Measurements from ENCODE around the gene ZBTB20. TPM values are rescaled to one million over a fixed set of nuclear protein-coding genes. Genes with fewer than 3 reads are reported as not detected.
A peak's percentile ranks its signal among the peaks of the same experiment; 100 is the strongest.

ZBTB20 gene
- total RNA-seq, 6 donors from 2014 or later = 40.0 to 150 (median 65.8) TPM

DNA sequence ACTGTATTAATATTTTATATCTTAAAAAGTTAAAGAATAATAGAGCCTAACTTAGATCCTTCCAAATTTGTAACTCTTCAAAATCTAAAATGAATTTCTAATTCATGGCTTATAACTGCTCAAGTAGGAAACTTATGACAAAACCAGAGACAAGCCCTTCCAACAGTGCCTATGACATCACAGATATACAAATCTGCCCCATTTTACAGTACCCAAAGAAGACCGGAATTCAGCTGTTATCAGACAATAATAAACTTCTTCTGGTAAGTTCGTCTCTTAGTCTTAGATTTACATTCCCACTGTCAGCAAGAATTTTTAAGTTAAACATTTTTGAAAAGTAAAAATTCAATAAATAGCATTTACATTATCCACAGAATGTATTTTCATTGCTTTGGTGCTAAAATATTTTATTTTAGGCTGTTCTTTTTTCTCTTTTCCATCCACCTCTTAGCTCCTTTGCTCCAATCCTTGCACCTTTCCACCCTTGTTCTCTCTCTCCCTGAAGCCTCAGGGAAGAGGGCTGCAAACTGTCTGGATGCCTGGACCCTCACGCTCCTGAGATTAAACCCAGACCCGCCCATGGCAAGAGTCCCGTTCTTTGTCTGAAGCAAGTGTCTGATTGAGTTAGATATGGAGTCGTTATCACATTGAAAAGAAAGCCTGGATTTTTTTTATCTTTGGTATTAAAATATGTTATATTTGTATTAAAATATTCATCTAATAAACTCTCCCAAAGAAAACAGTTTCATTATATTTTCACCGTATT, 312.7 kb downstream of the ZBTB20 start:
- TF ChIP-seq EP300 (IDR thresholded peaks at IDR 0.05) (no peak), POLR2A (IDR thresholded peaks at IDR 0.05) (no peak), POLR2AphosphoS5 (IDR thresholded peaks at IDR 0.05) (no peak)
- TF ChIP-seq, protein P1, sequence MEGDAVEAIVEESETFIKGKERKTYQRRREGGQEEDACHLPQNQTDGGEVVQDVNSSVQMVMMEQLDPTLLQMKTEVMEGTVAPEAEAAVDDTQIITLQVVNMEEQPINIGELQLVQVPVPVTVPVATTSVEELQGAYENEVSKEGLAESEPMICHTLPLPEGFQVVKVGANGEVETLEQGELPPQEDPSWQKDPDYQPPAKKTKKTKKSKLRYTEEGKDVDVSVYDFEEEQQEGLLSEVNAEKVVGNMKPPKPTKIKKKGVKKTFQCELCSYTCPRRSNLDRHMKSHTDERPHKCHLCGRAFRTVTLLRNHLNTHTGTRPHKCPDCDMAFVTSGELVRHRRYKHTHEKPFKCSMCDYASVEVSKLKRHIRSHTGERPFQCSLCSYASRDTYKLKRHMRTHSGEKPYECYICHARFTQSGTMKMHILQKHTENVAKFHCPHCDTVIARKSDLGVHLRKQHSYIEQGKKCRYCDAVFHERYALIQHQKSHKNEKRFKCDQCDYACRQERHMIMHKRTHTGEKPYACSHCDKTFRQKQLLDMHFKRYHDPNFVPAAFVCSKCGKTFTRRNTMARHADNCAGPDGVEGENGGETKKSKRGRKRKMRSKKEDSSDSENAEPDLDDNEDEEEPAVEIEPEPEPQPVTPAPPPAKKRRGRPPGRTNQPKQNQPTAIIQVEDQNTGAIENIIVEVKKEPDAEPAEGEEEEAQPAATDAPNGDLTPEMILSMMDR (IDR thresholded peaks at IDR 0.05) = no peak
- ATAC-seq (ENCODE audit: low FRiP score in 2 of 2) (no peak), DNase-seq (no peak)
- H3K36me3 ChIP-seq = no peaks in the 10 kb centered on the region
- no peaks in the 10 kb centered on the region for H3K27me3 ChIP-seq
- H3K27ac ChIP-seq = no peak overlapping the region
- H3K4me1 ChIP-seq = no peaks in the 10 kb centered on the region
- 48 to 49% methylated on average over 7 of the region's 7 CpGs for WGBS, 2 donors
- no peaks in the 10 kb centered on the region for H3K9me3 ChIP-seq
- H3K4me3 ChIP-seq = no peak overlapping the region

DNA sequence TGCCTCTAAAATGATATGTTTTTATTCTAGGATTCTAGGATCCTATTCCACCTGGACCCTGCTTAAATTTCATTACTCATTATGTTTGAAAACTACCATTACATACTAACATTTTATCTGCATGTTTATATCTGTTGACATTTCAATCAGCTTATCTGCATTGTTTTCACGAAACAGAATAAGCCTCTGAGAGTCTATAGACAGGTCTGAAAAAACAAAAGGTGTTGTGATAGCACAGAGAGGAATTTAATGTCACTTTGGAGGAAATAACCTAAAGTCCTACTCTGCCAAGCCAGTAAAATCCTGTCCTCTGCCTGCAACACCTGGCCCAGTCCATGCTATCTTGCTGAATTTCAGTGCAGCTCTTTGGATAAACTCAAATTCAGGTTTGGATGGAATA, 315.2 kb downstream of the ZBTB20 start:
- Histone ChIP-seq H3K27me3 (no peaks in the 10 kb centered on the region), H3K4me1 (no peaks in the 10 kb centered on the region), H3K9me3 (no peaks in the 10 kb centered on the region), H3K27ac (no peak overlapping the region), H3K4me3 (no peak overlapping the region), H3K36me3 (no peaks in the 10 kb centered on the region)
- 59 to 69% methylated on average over 1 of the region's 1 CpG for WGBS, 2 donors
- ATAC-seq (ENCODE audit: low FRiP score in 2 of 2) = no peak
- no peak for DNase-seq
- TF ChIP-seq POLR2A (IDR thresholded peaks at IDR 0.05) = no peak
- TF ChIP-seq, protein P1 (IDR thresholded peaks at IDR 0.05) = no peak
- TF ChIP-seq POLR2AphosphoS5 (IDR thresholded peaks at IDR 0.05) = no peak
- TF ChIP-seq EP300 (IDR thresholded peaks at IDR 0.05) = no peak

DNA sequence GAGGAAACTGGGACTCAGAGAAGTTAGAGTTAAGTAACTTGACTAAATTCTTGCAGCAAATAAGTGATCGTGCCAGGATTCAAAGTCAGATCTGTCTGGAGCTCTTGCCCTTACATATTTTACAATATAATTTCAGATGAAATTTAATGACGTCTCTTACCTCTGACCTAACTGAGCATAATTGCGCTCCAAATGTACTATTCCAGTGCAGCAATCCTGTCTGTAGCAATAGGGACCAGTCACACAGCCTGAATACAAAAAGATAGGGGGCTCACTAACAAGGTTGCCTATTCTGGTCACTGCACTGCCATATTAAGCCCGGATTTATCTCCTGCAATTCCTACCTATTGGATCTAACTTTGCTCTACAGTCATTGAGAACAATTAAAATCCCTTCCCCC, 316.4 kb downstream of the ZBTB20 start:
- Histone ChIP-seq H3K36me3 (no peaks in the 10 kb centered on the region), H3K4me3 (no peak overlapping the region), H3K4me1 (no peaks in the 10 kb centered on the region), H3K27ac (no peak overlapping the region), H3K9me3 (no peaks in the 10 kb centered on the region), H3K27me3 (no peaks in the 10 kb centered on the region)
- DNase-seq = no peak
- ATAC-seq (ENCODE audit: low FRiP score in 2 of 2) = no peak
- WGBS, 2 donors = 94% methylated on average over 4 of the region's 4 CpGs
- TF ChIP-seq, protein P1 (IDR thresholded peaks at IDR 0.05) = no peak
- no peak for TF ChIP-seq POLR2A (IDR thresholded peaks at IDR 0.05)
- TF ChIP-seq EP300 (IDR thresholded peaks at IDR 0.05) = no peak
- no peak for TF ChIP-seq POLR2AphosphoS5 (IDR thresholded peaks at IDR 0.05)

DNA sequence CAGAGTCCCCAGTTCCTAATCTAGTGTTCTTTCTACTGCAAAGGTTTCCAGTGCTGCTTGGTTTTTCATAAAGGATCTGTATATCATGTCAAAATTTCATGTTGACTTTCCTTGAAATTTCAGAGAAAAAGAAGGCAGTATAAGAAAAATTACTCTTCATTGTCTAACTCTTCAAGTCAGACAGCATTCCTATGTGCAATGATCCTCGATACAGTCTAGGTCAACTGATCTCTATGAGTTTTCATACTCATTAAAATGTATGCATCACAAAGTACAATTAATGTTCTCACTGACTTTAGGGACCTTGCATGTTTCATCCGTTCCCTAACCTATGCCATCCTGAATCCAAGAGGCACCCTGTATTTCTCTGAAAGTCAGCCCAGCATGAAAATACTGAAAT, 317.3 kb downstream of the ZBTB20 start:
- Histone ChIP-seq H3K4me3 (no peak overlapping the region), H3K36me3 (no peaks in the 10 kb centered on the region), H3K27ac (no peak overlapping the region), H3K9me3 (no peaks in the 10 kb centered on the region), H3K4me1 (no peaks in the 10 kb centered on the region), H3K27me3 (no peaks in the 10 kb centered on the region)
- ATAC-seq (ENCODE audit: low FRiP score in 2 of 2) (no peak), DNase-seq (no peak)
- no peak for TF ChIP-seq POLR2AphosphoS5 (IDR thresholded peaks at IDR 0.05)
- TF ChIP-seq EP300 (IDR thresholded peaks at IDR 0.05) = no peak
- TF ChIP-seq, protein P1 (IDR thresholded peaks at IDR 0.05) = no peak
- no peak for TF ChIP-seq POLR2A (IDR thresholded peaks at IDR 0.05)
- WGBS, 2 donors = 74 to 93% methylated on average over 2 of the region's 2 CpGs

DNA sequence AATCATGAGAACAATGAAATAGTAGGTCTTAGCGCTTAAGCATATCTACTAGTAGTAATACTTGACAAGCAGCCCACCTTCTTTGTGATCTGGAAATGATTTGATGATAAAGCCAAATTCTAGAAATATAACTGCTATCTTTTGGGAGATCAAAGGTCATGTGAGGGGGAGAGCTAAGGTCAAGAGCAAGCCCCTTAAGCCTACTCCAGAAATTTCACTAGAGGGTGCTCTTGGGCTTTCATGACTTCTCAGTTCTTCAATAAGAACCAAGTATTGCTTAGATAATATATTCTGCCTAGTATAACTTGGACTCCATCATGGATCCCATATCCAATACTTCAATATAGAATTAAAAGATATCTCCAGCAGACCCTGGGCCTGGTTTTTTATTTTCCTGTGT, 319.6 kb downstream of the ZBTB20 start:
- TF ChIP-seq POLR2A (IDR thresholded peaks at IDR 0.05) (no peak), POLR2AphosphoS5 (IDR thresholded peaks at IDR 0.05) (no peak), EP300 (IDR thresholded peaks at IDR 0.05) (no peak)
- TF ChIP-seq, protein P1 (IDR thresholded peaks at IDR 0.05) = peak in 5 of 6 experiments; percentile 40 to 67 (median 55)
- Histone ChIP-seq H3K4me3 (no peak overlapping the region), H3K27me3 (no peaks in the 10 kb centered on the region), H3K27ac (no peak overlapping the region), H3K36me3 (no peaks in the 10 kb centered on the region), H3K9me3 (no peaks in the 10 kb centered on the region), H3K4me1 (no peaks in the 10 kb centered on the region)
- ATAC-seq (ENCODE audit: low FRiP score in 2 of 2) = peak in 1 of 2 donors; percentile 80
- 88 to 96% methylated on average over 1 of the region's 1 CpG for WGBS, 2 donors
- no peak for DNase-seq
